Endothelial cell of umbilical vein (primary cell): ENCODE data around the gene TLR1. TPM values are rescaled to one million over a fixed set of nuclear protein-coding genes. Genes with fewer than 3 reads are reported as not detected.

Experiments used
- BruUV-seq: library from RNA; stranded (reverse); fragments of 400-500 nt; replicated peaks from 2 replicates; lab custom pipeline; 2021; lab: Mats Ljungman, UMichigan
- CTCF ChIA-PET: fragments of 300-600, 350-600 bp; sonication (Branson Sonifier 250); formaldehyde crosslinking; loops from one replicate; lab custom pipeline; 2021; ENCODE audit warnings: antibody characterized with exemption, inconsistent platforms; lab: Charles Lee
- POLR2A ChIA-PET: fragments of 300-600, 350-600 bp; sonication (Branson Sonifier 250); formaldehyde crosslinking; loops from one replicate; lab custom pipeline; 2021; ENCODE audit warnings: antibody characterized with exemption, inconsistent platforms; lab: Charles Lee
- DNase-seq: peaks from one replicate; pipeline ENCODE4 v3.0.0-alpha.2; 2011; ENCODE audit warnings: low read depth, low spot score
- FAIRE-seq: peaks from 2 replicates; lab custom pipeline; 2011; peaks lifted over from hg19 to GRCh38; lab: Jason Lieb, UNC
- H2AFZ ChIP-seq: 2 replicates; pipeline ENCODE4 v1.6.0; 2012; ENCODE audit warnings: low read depth, low read length, control low read depth, inconsistent platforms
- H3K27ac ChIP-seq: 2 replicates; pipeline ENCODE4 v1.5.1; 2011; ENCODE audit warnings: low read depth, mild to moderate bottlenecking, control low read depth, low read length, moderate library complexity; ENCODE audit not compliant: insufficient read depth
- H3K27me3 ChIP-seq, 2 experiments: 2 replicates each; pipeline versions ENCODE4 v1.6.0 to v1.6.1; 2011; ENCODE audit warnings: low read length in 2 of 2, mixed read lengths in 1 of 2; ENCODE audit not compliant: control insufficient read depth in 2 of 2, insufficient read depth in 2 of 2
- H3K36me3 ChIP-seq, 2 experiments: 2 replicates in 1 of 2; 3 replicates in 1 of 2; pipeline ENCODE4 v1.5.1; 2011; ENCODE audit warnings: low read length in 2 of 2, mild to moderate bottlenecking in 1 of 2, moderate library complexity in 1 of 2; ENCODE audit not compliant: control insufficient read depth in 2 of 2, insufficient read depth in 2 of 2; ENCODE audit errors: extremely low read depth in 1 of 2
- H3K4me1 ChIP-seq: 3 replicates; pipeline ENCODE4 v1.5.1; 2011; ENCODE audit warnings: mild to moderate bottlenecking, low read length; ENCODE audit not compliant: control insufficient read depth, insufficient read depth; ENCODE audit errors: extremely low read depth
- H3K4me2 ChIP-seq: 2 replicates; pipeline ENCODE4 v1.6.1; 2011; ENCODE audit warnings: low read length, control low read depth, mixed read lengths; ENCODE audit not compliant: insufficient read depth
- H3K4me3 ChIP-seq, 3 experiments: fragments of 200-600 bp in 1 of 3; sonication (generic), shearing (Covaris generic) in 1 of 3; replicated peaks in 1 of 3; 2 replicates each; pipeline ENCODE4 v1.5.1; 2011 to 2016; ENCODE audit warnings: control low read depth in 3 of 3, low read length in 3 of 3, mild to moderate bottlenecking in 2 of 3, inconsistent platforms in 1 of 3, low read depth in 1 of 3, moderate library complexity in 1 of 3; ENCODE audit not compliant: insufficient read depth in 1 of 3
- H3K79me2 ChIP-seq: 2 replicates; pipeline ENCODE4 v1.6.0; 2012; ENCODE audit warnings: low read length, inconsistent platforms; ENCODE audit not compliant: control insufficient read depth, insufficient read depth
- H3K9ac ChIP-seq: replicated peaks from 2 replicates; pipeline ENCODE3; 2011; ENCODE audit warnings: low read length, control low read depth; ENCODE audit not compliant: insufficient read depth; ENCODE audit errors: extremely low read depth
- H3K9me1 ChIP-seq: replicated peaks from 3 replicates; pipeline ENCODE4 v1.6.0; 2011; ENCODE audit warnings: mild to moderate bottlenecking, low read length; ENCODE audit not compliant: control insufficient read depth, insufficient read depth; ENCODE audit errors: extremely low read depth
- H3K9me3 ChIP-seq: replicated peaks from 2 replicates; pipeline ENCODE4 v1.5.1; 2012; ENCODE audit warnings: low read length, inconsistent platforms; ENCODE audit not compliant: control insufficient read depth, insufficient read depth
- H4K20me1 ChIP-seq: replicated peaks from 2 replicates; pipeline ENCODE3; 2011; ENCODE audit warnings: mild to moderate bottlenecking, low read length; ENCODE audit not compliant: control insufficient read depth, insufficient read depth; ENCODE audit errors: extremely low read depth
- EZH2 ChIP-seq: IDR thresholded peaks from 2 replicates; pipeline ENCODE4 v1.6.1; 2012; ENCODE audit warnings: borderline replicate concordance, low read depth, mild to moderate bottlenecking, moderate library complexity, low read length, inconsistent platforms; ENCODE audit not compliant: severe bottlenecking
- FOS ChIP-seq: IDR thresholded peaks from 2 replicates; pipeline ENCODE4 v1.6.1; 2011; ENCODE audit warnings: mild to moderate bottlenecking, low read length, moderate library complexity, borderline replicate concordance; ENCODE audit not compliant: insufficient read depth
- GATA2 ChIP-seq: IDR thresholded peaks from 2 replicates; pipeline ENCODE4 v1.7.0; 2011; ENCODE audit warnings: low read depth, mild to moderate bottlenecking, moderate library complexity, mixed read lengths, low read length; ENCODE audit not compliant: insufficient read length, insufficient read depth
- JUN ChIP-seq: IDR thresholded peaks from 2 replicates; pipeline ENCODE4 v1.6.1; 2011; ENCODE audit warnings: borderline replicate concordance, low read depth; ENCODE audit not compliant: insufficient read length, insufficient read depth
- MYC ChIP-seq: IDR thresholded peaks from one replicate; pipeline ENCODE4 v1.6.1; 2011; ENCODE audit warnings: mild to moderate bottlenecking, low read depth, low read length
- POLR2A ChIP-seq: IDR thresholded peaks from 2 replicates; pipeline ENCODE4 v1.6.1; 2012; ENCODE audit warnings: low read depth, mild to moderate bottlenecking, control low read depth, low read length
- POLR2AphosphoS5 ChIP-seq: IDR thresholded peaks from 2 replicates; pipeline ENCODE4 v1.6.1; 2012; ENCODE audit warnings: low read depth, mild to moderate bottlenecking, control low read depth, low read length, moderate library complexity; ENCODE audit not compliant: insufficient read depth
- dilution Hi-C: fragments of 300-500 bp; cut with MboI; formaldehyde crosslinking; loops from one replicate; pipeline ENCODE4 v1.15.0; 2019; ENCODE audit warnings: low sequenced_read_pairs; ENCODE audit not compliant: extremely low pct_ligation_motif_present
- intact Hi-C: fragments of 100-400 bp; cut with micrococcal nuclease; formaldehyde crosslinking; loops from one replicate; pipeline ENCODE4 v1.10.0; 2022
- polyA plus RNA-seq, 4 experiments: library from polyadenylated mRNA; depleted of rRNA in 3 of 4; stranded (reverse) in 3 of 4; unstranded in 1 of 4; fragments of >200 nt; gene quantifications; 2 replicates each; pipeline versions ENCODE4 v1.2.1 to v1.2.3, GENCODE V29; 2011 to 2012; ENCODE audit warnings: missing spikeins in 1 of 4
- total RNA-seq: library from RNA; stranded (reverse); gene quantifications from 2 replicates; pipeline ENCODE4 v1.2.3, GENCODE V29; 2021
- TF ChIP-seq, protein P1 (sequence below), 2 donors: IDR thresholded peaks; 1 replicate in 1 of 2; 2 replicates in 1 of 2; pipeline ENCODE4 v1.5.1; 2011; ENCODE audit warnings: low read length in 2 of 2, mild to moderate bottlenecking in 2 of 2, moderate library complexity in 2 of 2, control low read depth in 1 of 2, inconsistent platforms in 1 of 2, low read depth in 1 of 2; ENCODE audit not compliant: insufficient read depth in 1 of 2; ENCODE audit errors: extremely low read depth in 1 of 2
- TF ChIP-seq, protein P2 (sequence below): IDR thresholded peaks from 2 replicates; pipeline ENCODE4 v1.6.1; 2011; ENCODE audit not compliant: insufficient read depth, insufficient read length

Gene TLR1
- total and polyA plus RNA-seq, 2 donors (not counting 3 experiments of a cell fraction or from before 2014, with no cell fraction given): 0.81 to 2.7 TPM

DNA sequence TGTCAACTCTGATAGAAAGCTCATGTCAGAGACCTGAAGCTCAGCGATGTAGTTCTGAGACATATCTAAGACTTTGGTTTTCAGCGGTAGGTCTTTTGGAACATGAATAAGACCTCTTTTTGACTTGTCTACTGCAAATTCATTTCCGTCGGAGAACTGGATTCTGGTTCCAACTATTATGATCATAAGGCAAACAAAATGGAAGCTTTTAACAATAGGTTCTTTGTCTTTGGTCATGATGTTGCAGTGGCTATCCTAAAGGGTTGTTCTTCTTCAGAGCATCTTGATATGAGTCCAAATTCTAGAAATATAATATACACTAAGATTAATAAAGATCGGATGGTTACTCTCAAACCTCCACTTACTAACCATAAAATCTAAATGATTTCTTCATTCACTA lies 24.6 kb upstream of the TLR1 start:
- Histone ChIP-seq H3K27me3 (peaks cover 4 to 5% of the 10 kb centered on the region in 2 experiments), H3K4me1 (no peaks in the 10 kb centered on the region), H3K9ac (no peak overlapping the region), H3K27ac (no peak overlapping the region), H2AFZ (no peak overlapping the region), H3K4me3 (no peak overlapping the region), H3K4me2 (no peak overlapping the region), H4K20me1 (no peaks in the 10 kb centered on the region), H3K79me2 (no peaks in the 10 kb centered on the region), H3K36me3 (no peaks in the 10 kb centered on the region), H3K9me1 (no peaks in the 10 kb centered on the region), H3K9me3 (no peaks in the 10 kb centered on the region)
- BruUV-seq: no TSS peak
- ChIA-PET CTCF (interaction anchor here (1.3 to 1.5 kb wide), 2 partner anchors 25 to 70 kb away, joined by 3 to 6 read pairs; no protein-coding TSS in a partner anchor), POLR2A (no interaction called here)
- dilution Hi-C loops (no loop called here), intact Hi-C loops (no loop called here)
- FAIRE-seq: no peak
- no peak for DNase-seq
- TF ChIP-seq GATA2 (no peak), POLR2AphosphoS5 (no peak), POLR2A (no peak), FOS (no peak), JUN (no peak), EZH2 (no peak), MYC (no peak)
- TF ChIP-seq, protein P1, sequence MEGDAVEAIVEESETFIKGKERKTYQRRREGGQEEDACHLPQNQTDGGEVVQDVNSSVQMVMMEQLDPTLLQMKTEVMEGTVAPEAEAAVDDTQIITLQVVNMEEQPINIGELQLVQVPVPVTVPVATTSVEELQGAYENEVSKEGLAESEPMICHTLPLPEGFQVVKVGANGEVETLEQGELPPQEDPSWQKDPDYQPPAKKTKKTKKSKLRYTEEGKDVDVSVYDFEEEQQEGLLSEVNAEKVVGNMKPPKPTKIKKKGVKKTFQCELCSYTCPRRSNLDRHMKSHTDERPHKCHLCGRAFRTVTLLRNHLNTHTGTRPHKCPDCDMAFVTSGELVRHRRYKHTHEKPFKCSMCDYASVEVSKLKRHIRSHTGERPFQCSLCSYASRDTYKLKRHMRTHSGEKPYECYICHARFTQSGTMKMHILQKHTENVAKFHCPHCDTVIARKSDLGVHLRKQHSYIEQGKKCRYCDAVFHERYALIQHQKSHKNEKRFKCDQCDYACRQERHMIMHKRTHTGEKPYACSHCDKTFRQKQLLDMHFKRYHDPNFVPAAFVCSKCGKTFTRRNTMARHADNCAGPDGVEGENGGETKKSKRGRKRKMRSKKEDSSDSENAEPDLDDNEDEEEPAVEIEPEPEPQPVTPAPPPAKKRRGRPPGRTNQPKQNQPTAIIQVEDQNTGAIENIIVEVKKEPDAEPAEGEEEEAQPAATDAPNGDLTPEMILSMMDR (IDR thresholded peaks at IDR 0.05; ENCODE audit: extremely low read depth in 1 of 2, insufficient read depth in 1 of 2, low read depth in 1 of 2, low read length in 2 of 2): no peak
- TF ChIP-seq, protein P2, sequence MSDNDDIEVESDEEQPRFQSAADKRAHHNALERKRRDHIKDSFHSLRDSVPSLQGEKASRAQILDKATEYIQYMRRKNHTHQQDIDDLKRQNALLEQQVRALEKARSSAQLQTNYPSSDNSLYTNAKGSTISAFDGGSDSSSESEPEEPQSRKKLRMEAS: no peak
